Nephron (organoid): ENCODE results near the gene ZBTB2.

Source experiments
- H3K27ac Mint-ChIP-seq, 3 experiments: 2 replicates each; pipeline ENCODE4 v1.8.0; 2020; ENCODE audit warnings: mixed read lengths in 3 of 3, mild to moderate bottlenecking in 2 of 3, moderate library complexity in 1 of 3
- H3K27me3 Mint-ChIP-seq: 2 replicates; pipeline ENCODE4 v1.8.0; 2021; ENCODE audit warnings: low read depth, mild to moderate bottlenecking, moderate library complexity, mixed read lengths
- H3K36me3 Mint-ChIP-seq: 2 replicates; pipeline ENCODE4 v1.8.0; 2020; ENCODE audit warnings: low read depth, mixed read lengths
- H3K4me1 Mint-ChIP-seq: 2 replicates; pipeline ENCODE4 v1.8.0; 2020; ENCODE audit warnings: mixed read lengths
- H3K4me3 Mint-ChIP-seq, 3 experiments: 2 replicates each; pipeline ENCODE4 v1.8.0; 2020; ENCODE audit warnings: mild to moderate bottlenecking in 3 of 3, mixed read lengths in 3 of 3, moderate library complexity in 2 of 3
- H3K9me3 Mint-ChIP-seq: 2 replicates; pipeline ENCODE4 v1.8.0; 2020; ENCODE audit warnings: mixed read lengths
- TF ChIP-seq, protein P1 (sequence below), 3 experiments: fragments of 200-600 bp; sonication (generic); IDR thresholded peaks; one replicate each; pipeline ENCODE4 v1.5.0; 2021; ENCODE audit warnings: antibody characterized with exemption in 3 of 3; ENCODE audit not compliant: unreplicated experiment in 3 of 3

Gene ZBTB2

DNA sequence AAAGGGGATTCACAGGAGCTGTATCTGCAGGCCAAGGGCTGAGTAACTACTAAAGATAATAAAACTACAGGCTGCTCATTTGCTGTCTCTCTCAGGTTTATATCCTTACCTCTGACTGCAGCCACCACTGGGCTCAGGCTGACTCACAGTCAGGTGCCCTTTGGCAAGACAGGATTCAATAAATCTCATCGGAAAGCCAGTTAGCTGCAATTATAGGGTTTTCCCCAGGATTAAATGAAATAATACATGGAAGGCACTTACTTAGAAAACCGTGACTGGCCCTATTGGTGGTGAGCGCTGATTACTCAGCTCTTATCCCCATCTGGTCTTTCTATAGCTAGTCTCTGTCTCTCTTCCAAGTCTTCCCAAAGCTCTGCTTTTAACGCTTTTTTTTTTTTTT lies 34.2 kb upstream of the ZBTB2 start:
- Mint-ChIP-seq H3K4me1 (no peaks in the 10 kb centered on the region), H3K4me3 (no peak overlapping the region), H3K27ac (no peak overlapping the region), H3K27me3 (no peaks in the 10 kb centered on the region), H3K36me3 (peaks cover 67% of the 10 kb centered on the region), H3K9me3 (no peaks in the 10 kb centered on the region)
- TF ChIP-seq, protein P1, sequence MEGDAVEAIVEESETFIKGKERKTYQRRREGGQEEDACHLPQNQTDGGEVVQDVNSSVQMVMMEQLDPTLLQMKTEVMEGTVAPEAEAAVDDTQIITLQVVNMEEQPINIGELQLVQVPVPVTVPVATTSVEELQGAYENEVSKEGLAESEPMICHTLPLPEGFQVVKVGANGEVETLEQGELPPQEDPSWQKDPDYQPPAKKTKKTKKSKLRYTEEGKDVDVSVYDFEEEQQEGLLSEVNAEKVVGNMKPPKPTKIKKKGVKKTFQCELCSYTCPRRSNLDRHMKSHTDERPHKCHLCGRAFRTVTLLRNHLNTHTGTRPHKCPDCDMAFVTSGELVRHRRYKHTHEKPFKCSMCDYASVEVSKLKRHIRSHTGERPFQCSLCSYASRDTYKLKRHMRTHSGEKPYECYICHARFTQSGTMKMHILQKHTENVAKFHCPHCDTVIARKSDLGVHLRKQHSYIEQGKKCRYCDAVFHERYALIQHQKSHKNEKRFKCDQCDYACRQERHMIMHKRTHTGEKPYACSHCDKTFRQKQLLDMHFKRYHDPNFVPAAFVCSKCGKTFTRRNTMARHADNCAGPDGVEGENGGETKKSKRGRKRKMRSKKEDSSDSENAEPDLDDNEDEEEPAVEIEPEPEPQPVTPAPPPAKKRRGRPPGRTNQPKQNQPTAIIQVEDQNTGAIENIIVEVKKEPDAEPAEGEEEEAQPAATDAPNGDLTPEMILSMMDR (IDR thresholded peaks at IDR 0.05; ENCODE audit: unreplicated experiment in 3 of 3), result no peak

DNA sequence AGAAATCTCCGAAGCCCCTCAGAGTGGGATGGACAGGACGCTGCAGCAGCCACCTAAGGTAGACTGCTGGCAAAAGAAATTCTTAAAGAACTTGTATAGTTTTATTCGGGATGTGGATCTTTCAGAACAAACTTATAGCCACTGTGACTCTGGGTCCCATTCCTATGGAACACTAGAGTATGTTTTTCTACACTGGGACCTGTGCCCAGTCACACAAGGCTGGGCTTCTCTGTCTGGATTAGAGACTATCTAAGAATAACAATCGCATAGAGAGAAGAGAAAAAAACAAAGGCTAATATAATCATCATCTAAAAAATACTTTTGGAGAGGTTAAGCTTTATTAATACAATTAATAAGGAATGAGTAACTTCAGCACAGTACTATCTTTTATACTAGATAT lies 31.6 kb upstream of the ZBTB2 start:
- no peaks in the 10 kb centered on the region for H3K4me1 Mint-ChIP-seq
- H3K27me3 Mint-ChIP-seq, result no peaks in the 10 kb centered on the region
- no peak overlapping the region for H3K4me3 Mint-ChIP-seq
- H3K27ac Mint-ChIP-seq, result peak overlapping the region in 1 of 3 experiments; percentile 27
- H3K36me3 Mint-ChIP-seq, result peaks cover 59% of the 10 kb centered on the region
- no peaks in the 10 kb centered on the region for H3K9me3 Mint-ChIP-seq
- TF ChIP-seq, protein P1 (IDR thresholded peaks at IDR 0.05; ENCODE audit: unreplicated experiment in 3 of 3), result no peak

DNA sequence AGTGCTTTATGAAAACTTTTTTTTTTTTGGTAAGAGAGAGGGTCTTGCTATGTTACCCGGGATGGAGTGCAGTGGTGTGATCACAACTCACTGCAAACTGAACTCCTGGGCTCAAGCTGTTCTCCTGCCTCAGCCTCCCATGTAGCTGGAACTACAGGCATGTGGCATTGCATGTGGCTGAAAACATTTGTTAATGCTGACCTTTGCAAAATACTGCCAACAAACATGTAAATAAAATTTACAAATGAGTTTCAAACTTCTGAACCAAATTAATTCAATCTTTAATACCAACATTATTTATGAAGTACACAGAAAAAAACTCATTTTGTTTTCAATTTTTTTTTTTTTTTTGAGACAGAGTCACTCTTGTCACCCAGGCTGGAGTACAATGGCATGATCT lies 26.1 kb upstream of the ZBTB2 start:
- Mint-ChIP-seq H3K9me3 (peaks cover 20% of the 10 kb centered on the region), H3K4me3 (no peak overlapping the region)

DNA sequence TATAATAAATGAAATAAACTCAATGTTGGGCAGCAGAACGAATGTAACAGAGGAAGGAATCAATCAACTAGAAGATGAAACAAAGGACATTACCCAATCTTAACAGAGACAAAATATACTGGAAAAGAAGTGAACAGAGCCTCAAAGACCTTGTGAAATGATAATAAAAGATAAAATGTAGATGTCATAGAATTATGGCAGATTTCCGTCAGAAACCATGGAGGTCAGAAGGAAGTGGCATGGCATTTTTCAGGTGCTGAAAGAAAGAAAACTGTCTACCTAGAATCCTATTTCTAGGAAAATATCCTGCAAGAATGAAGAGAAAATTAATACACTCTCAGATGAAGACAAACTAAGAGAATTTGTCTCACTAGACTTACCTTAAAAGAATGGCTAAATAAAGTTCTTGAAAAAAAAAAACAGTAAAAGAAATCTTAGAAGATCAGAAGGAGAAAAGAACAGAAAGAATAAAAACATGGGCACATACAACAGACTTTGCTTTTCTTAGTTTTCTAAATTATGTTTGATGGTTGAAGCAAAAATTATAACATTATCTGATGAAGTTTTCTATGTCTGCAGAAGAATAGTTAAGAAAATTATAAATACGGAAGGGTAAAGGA lies 23.4 kb upstream of the ZBTB2 start:
- Mint-ChIP-seq H3K36me3 (peaks cover 69% of the 10 kb centered on the region), H3K27me3 (no peaks in the 10 kb centered on the region), H3K4me3 (no peak overlapping the region), H3K27ac (no peak overlapping the region), H3K4me1 (no peaks in the 10 kb centered on the region), H3K9me3 (peaks cover 21% of the 10 kb centered on the region)
- TF ChIP-seq, protein P1 (IDR thresholded peaks at IDR 0.05; ENCODE audit: unreplicated experiment in 3 of 3), result no peak

More for the DNA sequence above, 26.1 kb upstream of the ZBTB2 start:
- no peak overlapping the region for H3K27ac Mint-ChIP-seq
- no peaks in the 10 kb centered on the region for H3K4me1 Mint-ChIP-seq
- peaks cover 67% of the 10 kb centered on the region for H3K36me3 Mint-ChIP-seq
- TF ChIP-seq, protein P1 (IDR thresholded peaks at IDR 0.05; ENCODE audit: unreplicated experiment in 3 of 3), result no peak
- no peaks in the 10 kb centered on the region for H3K27me3 Mint-ChIP-seq

DNA sequence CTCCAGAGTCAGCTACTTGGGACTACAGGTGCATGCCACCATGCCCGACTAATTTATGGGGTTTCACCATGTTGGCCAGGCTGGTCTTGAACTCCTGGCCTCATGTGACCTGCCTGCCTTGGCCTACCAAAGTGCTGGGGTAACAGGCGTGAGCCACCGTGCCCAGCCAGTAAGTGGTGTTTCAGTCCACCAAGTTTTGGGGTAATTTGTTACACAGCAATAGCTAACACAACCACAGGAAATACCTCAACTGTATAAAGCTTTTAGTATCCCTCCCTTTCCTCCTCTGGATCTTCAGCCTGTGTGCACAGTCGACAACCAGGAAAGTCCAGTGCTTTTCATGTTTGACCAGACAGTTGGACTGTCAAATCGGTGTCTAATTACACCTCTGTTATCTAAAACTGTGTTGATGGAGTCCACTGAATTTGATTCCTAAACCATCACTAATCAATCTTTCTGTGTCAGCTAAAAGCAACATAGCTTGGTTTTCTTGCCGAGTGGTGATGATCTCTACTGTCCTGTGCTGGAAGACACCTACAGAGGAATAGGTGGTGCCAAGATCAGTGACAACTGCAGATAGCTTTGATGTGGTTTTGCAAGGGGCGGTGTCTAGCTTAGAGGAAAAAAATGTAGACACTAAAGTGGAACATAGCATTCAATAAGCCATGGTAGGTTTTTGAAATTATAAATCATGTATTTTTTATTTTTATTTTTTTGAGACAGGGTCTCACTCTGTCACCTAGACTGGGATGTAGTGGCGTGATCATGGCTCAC lies 22.2 kb upstream of the ZBTB2 start:
- Mint-ChIP-seq H3K27me3 (no peaks in the 10 kb centered on the region), H3K4me3 (no peak overlapping the region), H3K4me1 (no peaks in the 10 kb centered on the region), H3K9me3 (peaks cover 21% of the 10 kb centered on the region), H3K27ac (no peak overlapping the region), H3K36me3 (peaks cover 77% of the 10 kb centered on the region)
- TF ChIP-seq, protein P1 (IDR thresholded peaks at IDR 0.05; ENCODE audit: unreplicated experiment in 3 of 3), result no peak
